Measurements from ENCODE around the gene MAPK13. TPM values are rescaled to one million over a fixed set of nuclear protein-coding genes. Genes with fewer than 3 reads are reported as not detected.

MAPK13 gene
- polyA plus RNA-seq, 1 experiment = 3.8 TPM

- ChIA-PET POLR2A (no interaction called here), CTCF (no interaction called here)
- no peaks in the 10 kb centered on the region for H3K36me3 ChIP-seq (ENCODE audit: control insufficient read depth, insufficient read depth, low read length)
- no peaks in the 10 kb centered on the region for H3K27me3 ChIP-seq (ENCODE audit: control insufficient read depth, insufficient read depth, low read length)
- no peak for TF ChIP-seq CTCF (IDR thresholded peaks at IDR 0.05; ENCODE audit: insufficient read depth, low read depth, low read length)
- no peak overlapping the region for H3K4me3 ChIP-seq (ENCODE audit: low read depth, low read length)
- no peak for DNase-seq (ENCODE audit: low read depth)
Observed at GRCh38 chr6:36169023-36170007, 39.0 kb downstream of the MAPK13 start.

GRCh38 chr6:36170704-36171103 lies 40.4 kb downstream of the MAPK13 start:
- CTCF ChIA-PET = no interaction called here
- H3K27me3 ChIP-seq (ENCODE audit: control insufficient read depth, insufficient read depth, low read length) = no peaks in the 10 kb centered on the region
- POLR2A ChIA-PET = no interaction called here
- no peak for DNase-seq (ENCODE audit: low read depth)
- no peak for TF ChIP-seq CTCF (IDR thresholded peaks at IDR 0.05; ENCODE audit: insufficient read depth, low read depth, low read length)
- no peak overlapping the region for H3K4me3 ChIP-seq (ENCODE audit: low read depth, low read length)
- H3K36me3 ChIP-seq (ENCODE audit: control insufficient read depth, insufficient read depth, low read length) = no peaks in the 10 kb centered on the region

- ChIA-PET CTCF (interaction anchor here (0.7 to 0.8 kb wide), 3 partner anchors 10 to 27 kb away, joined by 3 read pairs; no protein-coding TSS in a partner anchor), POLR2A (no interaction called here)
- no peak for DNase-seq (ENCODE audit: low read depth)
- Histone ChIP-seq H3K36me3 (ENCODE audit: control insufficient read depth, insufficient read depth, low read length) (no peaks in the 10 kb centered on the region), H3K27me3 (ENCODE audit: control insufficient read depth, insufficient read depth, low read length) (no peaks in the 10 kb centered on the region), H3K4me3 (ENCODE audit: low read depth, low read length) (no peak overlapping the region)
- TF ChIP-seq CTCF (IDR thresholded peaks at IDR 0.05; ENCODE audit: insufficient read depth, low read depth, low read length) = no peak
Observed at GRCh38 chr6:36171573-36171972, 41.3 kb downstream of the MAPK13 start.

- ChIA-PET POLR2A (no interaction called here), CTCF (no interaction called here)
Observed at GRCh38 chr6:36177166-36177565, 46.9 kb downstream of the MAPK13 start.

More at GRCh38 chr6:36177166-36177565, 46.9 kb downstream of the MAPK13 start:
- no peak for DNase-seq (ENCODE audit: low read depth)
- Histone ChIP-seq H3K36me3 (ENCODE audit: control insufficient read depth, insufficient read depth, low read length) (no peaks in the 10 kb centered on the region), H3K27me3 (ENCODE audit: control insufficient read depth, insufficient read depth, low read length) (peaks cover 2% of the 10 kb centered on the region), H3K4me3 (ENCODE audit: low read depth, low read length) (no peak overlapping the region)
- no peak for TF ChIP-seq CTCF (IDR thresholded peaks at IDR 0.05; ENCODE audit: insufficient read depth, low read depth, low read length)
